NCI-H1092 (cell line): ENCODE results near the gene ZNF556.

ENCODE experiments used
- DNase-seq: peaks from one replicate; lab custom pipeline; 2025; lab: John Stamatoyannopoulos, UW

The ZNF556 gene

DNA sequence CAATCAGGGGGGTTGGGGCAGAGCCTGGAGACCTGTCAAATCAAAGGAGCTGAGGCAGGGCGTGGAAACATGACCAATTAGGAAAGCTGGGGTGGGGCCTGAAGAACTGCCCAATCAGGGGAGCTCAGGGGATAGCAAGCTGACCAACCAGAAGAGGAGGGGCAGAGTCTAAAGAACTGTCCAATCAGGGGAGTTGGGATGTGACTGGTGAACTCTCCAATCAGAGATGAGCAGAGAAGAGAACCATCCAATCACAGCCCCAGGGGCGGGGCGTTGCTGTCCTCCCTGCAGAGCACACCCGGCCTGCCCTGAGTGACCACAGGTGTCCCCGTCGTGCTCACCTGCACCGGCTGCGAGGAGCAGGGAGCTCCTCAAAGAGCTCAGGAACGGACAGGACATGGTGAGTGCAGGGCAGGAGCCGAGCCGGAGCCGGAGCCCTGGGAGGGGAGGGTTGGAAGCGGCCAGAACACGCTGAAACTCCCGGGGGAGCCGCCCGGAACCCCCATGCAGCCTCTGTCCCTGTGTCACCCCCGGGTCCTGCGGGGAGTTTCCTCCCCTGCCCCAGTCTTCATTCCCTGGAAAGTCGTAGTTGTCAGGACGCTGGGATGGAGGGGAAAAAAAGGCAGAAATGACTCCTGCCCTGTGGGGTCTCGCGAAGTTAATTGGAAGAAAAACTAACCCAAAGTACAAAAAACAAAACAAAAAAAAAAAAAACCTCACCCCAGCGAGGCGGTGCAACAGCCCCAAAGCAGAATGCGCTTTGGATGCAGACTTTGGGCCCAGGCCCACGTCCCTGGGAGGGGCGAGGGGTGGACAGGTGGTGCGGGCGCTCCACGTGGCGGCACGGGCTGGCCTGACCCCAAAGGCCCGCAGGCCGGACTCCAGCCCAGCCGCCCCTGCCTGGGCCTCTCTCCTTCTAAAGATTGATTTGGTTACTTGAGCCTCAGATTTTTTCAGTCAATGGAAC lies at the start of gene ZNF556:
ZNF556 (plus strand) TSS at position 311 of the 967 bp plus-strand sequence; CDS start at position 398, 87 bp downstream.
- peak; percentile 83 for DNase-seq

DNA sequence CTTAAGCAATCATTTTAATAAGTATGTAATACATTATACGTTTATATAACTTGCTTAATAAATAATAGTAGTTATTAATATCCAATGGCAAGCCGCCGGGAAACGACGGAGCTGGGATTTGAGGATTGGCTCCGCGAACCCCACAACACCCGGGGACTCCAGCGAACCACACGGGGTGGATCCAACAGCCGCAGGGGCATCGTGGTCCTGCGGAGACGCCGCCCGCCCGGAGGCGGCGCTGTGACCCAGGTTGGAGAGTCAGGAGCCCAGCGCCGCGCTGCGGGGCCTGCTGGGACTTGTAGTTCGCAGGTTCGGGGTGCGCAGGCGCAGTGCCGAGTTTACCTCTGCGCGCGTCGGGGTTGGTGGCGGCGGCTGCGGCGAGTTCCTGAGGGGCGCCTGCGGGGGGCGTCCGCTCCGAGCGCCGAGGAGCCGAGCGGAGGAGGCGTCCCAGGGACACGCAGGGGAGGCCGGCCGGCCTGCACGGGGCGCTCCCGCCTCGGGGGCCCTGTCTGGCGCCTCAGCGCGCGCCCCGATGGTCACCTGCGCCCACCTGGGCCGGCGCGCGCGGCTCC lies 47.5 kb upstream of the ZNF556 start, which contains the start of gene ZNF554:
ZNF554 (plus strand) TSS at position 329 of the 572 bp plus-strand sequence; CDS start at position 533, 204 bp downstream.
- peak; percentile 95 for DNase-seq

DNA sequence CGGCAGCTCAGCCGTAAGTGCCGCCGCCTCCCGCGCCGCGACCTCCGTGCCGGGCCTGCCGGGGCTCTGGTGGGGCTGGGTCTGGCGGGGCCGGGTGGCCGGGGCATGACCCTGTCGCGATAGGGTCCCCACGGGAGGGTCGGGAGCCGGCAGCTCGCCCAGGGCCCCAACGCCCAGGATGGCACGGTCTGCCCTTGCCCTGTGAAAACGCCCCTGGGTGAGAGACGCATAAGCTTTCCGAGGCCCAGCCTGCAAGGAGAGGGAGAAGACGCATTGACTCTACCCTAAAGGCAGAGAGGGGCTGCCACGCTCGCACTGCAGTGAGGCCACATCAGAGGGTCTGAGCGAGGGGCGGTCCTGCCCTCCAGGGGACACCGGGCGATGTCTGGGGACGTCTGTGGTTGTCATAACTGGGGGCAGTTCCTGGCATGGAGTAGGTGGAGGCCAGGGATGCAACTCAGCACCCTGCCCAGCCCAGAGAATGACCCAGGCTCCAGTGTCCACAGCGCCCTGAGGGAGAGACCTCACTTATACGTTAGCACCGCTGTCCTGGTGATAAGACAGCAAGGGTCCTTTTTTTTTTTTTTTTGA lies 46.9 kb upstream of the ZNF556 start:
- DNase-seq = peak; percentile 24

DNA sequence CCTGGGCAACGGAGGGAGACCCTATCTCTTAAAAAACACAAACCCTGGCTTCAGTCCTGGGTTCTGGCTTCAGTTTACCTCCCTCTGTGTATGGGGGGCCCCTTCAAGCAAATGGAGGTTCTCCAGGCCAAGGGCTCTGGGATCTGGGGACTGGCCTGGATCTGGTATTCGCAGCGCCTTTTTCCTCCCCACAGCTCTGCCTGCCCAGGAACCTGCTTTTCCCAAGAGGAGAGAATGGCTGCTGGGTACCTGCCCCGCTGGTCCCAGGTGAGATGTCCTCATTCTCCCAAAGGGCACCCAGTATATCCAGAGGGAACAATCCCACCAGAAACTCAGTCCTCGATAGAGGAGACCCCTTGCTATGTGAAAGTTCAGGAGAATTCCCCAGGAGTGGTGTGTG lies 44.3 kb upstream of the ZNF556 start:
- no peak for DNase-seq

DNA sequence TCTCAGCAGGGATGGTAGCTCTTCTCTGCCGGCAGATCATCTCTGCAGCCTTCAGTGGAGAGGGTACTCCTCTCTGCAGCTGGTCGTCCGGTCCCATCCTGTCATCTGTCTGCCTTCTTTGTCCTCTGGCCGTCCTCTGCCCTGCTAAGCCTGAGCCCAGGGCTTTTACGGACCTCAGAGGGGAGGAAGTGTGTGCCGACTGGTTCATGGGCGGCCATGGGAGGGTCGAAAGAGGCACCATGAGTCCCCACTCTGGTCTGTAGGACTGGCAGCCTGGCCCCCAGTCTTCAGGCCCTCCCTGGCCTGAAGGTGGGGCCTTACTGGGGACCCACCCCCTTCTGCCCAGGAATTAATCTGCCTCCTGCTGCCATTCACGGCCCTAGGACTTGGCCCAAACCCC lies 43.5 kb upstream of the ZNF556 start:
- DNase-seq = no peak

DNA sequence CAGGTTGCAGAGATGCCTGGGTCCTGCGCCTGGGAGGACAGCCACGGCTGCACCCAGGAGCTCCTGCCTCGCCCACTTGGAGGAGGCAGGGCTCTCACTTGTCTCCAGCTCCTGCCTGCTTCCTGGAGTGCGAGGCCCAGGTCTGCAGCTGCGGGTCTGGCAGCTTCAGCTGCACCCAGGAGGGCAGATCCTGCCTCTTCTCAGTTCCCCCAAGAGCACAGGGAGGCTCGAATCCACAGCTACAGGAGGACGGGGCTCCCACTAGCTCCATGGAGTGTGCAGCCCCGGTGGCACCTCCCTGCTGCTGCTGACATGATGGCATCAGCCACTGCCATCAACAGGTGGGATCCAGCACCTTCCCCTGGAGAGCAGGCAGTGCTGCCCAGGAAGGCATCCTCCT lies 43.0 kb upstream of the ZNF556 start:
- no peak for DNase-seq

DNA sequence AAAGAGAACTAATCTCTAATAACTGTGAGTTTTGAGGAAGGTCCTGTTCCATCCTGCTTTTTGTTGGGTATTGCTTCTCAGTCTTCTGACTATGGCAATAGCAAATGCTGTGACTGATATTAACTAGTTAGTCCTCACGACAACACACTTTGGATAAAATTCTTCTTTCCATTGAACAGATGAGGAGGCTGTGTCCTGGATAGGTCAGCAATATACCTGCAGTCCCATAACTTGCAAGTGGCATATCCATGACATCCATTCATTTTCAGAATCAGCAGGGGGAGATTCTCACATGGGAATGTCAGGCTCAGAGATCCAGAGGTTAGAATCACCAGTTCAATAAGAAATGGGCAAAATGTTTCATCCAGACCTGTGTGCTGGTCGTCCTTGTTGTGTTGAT lies 40.1 kb upstream of the ZNF556 start:
- DNase-seq = no peak

DNA sequence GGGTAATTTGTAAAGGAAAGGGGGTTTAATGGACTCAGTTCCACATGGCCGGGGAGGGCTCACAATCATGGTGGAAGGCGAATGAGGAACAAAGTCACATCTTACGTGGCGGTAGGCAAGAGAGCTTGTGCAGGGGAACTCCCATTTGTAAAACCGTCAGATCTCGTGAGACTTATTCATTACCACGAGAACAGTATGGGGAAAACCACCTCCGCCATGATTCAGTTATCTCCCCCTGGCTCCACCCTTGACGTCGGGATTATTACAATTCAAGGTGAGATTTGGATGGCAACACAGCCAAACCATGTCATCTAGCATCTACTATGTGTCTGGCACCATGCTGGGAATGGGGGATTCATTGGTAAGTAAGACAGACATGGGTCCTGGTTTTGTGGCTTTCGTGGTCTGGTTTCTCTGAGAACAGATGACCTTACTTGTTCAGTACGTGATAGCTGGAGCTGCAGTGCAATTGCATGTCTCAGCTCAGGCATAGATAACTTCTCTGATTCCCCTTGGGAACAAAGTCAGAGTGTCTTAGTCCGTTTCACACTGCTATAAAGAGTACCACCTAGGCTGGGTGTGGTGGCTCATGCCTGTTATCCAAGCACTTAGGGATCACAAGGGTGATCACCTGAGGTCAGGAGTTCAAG lies 39.2 kb upstream of the ZNF556 start:
- DNase-seq = no peak

DNA sequence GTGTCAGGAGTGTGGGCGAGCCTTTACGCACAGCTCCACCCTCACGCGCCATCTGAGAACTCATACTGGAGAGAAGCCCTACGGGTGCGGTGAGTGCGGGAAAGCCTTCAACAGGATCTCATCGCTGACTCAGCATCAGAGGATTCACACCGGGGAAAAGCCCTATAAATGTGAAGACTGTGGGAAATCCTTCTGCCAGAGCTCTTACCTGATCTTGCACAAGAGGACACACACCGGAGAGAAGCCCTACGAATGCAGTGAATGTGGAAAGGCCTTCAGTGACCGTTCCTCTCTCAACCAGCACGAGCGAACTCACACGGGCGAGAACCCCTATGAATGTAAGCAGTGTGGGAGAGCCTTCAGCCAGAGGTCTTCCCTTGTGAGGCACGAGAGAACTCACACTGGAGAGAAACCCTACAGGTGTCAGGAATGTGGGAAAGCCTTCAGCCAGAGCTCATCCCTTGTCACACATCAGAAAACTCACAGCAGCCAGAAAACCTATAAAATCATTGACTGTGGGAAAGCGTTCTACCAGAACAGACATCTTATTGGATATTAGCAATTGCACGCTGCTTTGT lies 32.8 kb upstream of the ZNF556 start:
- no peak for DNase-seq

DNA sequence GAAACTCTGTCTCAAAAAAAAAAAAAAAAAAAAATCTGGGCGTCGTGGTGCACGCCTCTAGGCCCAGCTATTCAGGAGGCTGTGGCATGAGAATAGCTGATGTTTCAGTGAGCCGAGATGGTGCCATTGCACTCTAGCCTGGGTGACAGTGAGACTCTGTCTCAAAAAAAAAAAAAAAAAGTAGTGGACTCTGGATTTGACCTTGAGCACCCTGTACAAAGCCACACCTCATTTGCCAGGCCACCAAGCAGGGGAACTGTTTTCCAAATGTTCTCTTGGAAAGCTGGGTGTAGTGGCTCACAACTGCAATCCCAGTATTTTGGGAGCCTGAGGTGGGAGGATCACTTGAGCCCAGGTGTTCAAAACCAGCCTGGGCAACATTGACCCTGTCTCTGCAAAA lies 29.7 kb upstream of the ZNF556 start:
- DNase-seq = no peak

DNA sequence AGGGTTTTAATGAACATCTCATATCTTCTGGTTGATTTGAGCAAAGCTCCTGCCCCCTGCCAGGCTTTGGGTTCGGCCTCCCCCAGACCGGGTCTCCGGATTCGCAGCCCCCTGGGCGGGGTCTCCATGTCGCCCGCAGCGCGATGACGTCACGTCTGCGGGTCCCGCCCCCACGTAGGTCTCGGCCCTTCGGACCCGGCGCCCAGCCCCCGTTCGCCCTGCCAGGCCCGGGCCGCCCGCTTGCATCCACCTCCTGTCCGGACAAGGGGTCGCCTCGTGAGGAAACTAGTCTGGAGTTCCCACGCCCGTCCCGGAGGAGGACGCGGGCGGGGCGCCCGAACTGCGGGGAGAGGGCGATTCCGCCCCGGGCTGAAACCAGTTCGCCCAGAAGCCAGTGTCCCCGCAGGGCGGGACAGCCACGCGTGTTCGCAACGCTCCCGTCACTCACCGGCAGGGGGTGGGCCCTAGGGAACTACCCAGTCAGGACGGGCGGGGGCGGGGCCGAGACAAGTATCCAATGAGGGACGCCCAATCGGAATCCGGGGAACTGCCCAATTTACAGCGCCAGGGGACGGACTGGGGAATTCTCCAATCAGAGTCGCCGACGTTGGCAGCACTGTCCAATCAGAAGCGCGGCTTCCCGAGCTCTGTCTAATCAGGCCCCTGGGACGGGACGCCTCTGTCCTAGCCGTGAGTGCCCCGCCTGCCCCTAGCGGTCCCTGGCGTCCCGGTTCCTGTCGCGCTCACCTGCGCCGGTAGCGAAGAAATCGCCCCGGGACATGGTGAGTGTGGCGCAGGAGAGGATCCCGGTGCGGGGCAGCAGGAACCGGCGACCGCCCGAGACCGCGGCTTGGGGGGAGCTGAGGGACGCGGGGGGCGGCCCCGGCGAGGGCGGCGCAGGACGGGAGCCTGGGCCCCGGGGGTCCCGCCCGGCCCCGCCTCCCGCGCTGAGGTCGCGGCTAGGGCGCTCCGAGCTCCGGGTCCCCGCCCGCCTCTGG lies 26.0 kb upstream of the ZNF556 start, which contains the start of gene ZNF555:
ZNF555 (plus strand) TSS at position 682 of the 998 bp plus-strand sequence; CDS start at position 780, 98 bp downstream.
- DNase-seq = peak; percentile 98

DNA sequence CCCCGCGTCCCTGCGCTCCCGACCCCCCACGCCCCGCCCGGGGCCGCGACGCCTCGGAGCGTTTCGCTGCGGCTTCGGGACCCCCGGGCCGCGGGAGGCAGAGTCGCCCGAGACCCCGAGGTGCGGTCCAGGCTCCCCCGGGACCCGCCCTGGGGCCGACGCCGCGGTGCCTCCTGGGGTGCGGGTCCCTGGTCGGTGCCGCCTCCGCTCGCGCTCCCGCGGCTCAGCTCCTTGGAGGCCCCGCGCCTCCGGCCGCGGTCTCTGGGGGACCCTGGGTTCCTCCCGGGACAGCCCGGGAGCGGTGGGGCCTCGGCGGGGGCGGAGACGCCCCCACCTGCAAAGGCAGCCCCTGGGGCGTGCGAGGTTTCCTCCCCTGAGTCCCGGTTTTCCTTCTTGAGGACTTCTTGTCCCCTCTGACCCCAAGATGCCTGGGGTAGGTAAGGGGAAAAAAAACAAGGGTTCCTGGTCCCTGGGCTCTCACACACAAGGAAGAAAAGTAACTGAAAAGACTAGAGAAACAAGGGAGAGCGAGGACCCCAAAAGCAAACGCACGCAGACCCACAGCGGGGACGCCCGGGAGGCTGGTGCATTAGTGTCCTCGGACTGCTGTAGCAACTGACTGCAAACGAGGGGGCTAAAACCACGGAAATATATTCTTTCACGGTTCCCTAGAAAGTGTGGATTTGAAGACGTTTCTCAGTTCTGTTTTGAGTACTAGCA lies 25.1 kb upstream of the ZNF556 start:
- DNase-seq = no peak

DNA sequence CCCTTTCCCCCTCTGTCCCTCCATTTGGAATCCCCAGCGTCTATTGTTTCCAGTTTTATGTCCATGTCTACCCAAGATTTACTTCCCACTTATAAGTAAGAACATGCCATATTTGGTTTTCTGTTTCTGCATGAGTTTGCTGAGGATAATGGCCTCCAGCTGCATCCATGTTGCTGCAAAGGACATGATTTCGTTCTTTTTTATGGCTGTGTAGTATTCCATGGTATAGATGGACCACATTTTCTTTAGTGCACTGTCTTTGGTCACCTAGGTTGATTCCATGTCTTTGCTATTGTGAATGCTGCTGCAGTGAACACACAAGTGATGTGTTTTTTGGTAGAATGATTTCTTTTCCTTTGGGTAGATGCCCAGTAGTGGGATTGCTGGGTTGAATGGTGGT lies 22.0 kb upstream of the ZNF556 start:
- no peak for DNase-seq

DNA sequence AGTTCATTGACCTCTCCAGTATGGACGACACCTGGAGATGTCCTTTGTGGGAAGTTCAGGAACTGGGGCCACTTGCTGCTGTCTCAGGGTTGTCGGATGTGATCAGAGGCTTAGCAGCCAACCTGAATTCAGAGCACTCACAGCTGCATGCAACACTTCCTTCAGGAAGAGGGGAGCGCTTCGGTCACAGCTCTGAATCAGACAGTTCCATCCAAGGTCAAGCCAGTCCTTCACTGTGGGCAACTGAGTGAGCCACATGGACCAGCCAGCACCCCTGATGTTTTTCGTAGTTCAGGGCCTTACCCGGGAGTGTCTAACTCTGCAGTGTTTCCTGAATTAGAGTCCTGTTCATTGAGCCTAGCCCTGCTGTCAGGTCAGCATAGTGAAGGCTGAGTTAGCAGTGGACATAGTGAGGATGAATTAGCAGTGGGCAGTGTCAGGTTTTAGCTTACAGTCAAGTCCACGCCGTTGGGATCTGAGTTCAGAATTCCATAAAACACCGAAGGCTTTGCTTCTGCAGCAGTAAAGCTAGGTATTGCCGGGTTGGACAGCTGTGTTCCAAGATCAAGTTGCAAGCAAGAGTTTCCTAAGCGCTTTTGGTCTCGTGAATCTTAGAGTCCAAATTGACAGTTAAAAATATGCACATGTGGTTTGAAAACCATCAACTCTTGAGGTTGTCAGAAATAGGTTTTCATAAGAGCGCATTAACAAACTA lies 20.8 kb upstream of the ZNF556 start:
- DNase-seq = no peak

DNA sequence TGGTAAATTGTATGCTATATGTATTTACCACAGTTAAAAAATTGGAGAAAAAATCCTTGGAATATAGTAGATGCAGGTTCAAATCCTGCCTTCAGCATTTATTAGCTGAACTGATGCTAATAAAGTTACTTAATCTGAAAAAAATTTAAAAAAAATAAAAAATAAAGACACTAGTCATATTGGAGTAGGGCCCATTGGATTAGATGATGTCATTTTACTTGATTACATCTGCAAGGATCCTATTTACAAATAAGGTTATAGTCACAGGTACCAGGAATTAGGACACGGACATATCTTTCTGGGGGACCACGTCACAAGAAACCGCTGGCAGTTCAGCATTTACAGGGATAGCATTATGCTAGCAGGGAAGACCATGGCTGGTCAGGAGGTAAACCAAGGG lies 19.6 kb upstream of the ZNF556 start:
- no peak for DNase-seq

DNA sequence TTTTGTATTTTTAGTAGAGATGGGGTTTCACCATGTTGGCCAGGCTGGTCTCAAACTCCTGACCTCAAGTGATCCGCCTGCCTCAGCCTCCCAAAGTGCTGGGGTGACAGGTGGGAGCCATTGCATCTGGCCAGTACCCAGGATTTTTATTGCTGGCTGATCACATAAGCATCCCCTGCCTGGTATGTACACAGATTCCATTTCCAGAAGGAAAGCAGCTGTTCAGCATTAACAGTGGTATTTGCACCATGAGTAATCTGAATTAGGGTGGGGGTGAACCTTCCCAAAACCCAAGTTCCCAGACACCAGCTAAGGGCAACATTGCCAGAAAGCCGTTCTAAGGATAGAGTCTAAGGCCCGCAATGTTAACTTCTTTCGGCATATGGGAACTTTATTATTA lies 18.5 kb upstream of the ZNF556 start:
- no peak for DNase-seq

DNA sequence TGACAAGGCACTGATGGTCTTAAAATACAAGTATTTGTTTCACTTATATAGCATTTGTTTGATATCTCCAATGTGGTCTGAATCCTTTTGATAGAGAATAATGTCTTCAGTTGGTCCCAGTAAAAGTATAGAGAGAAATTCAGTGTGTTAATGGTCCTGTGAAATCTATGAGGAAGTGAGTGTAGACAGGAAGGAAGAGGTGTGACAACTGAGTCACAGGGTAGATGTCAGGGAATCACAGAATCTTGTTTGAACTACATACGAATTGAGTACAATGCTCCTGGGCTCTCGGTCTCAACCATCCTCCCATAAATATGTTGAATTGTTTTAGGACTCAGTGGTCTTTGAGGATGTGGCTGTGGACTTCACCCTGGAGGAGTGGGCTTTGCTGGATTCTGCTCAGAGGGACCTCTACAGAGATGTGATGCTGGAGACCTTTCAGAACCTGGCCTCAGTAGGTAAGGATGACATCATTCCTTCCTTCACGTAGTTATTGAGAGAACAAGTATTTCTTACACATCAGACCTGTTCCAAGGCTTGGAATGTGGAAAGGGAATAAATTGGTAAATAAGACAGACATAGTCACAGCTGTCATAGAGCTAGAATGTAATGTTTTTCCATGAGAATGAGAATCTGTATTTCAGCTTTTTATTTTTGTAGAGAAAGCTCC lies 16.7 kb upstream of the ZNF556 start:
- no peak for DNase-seq

DNA sequence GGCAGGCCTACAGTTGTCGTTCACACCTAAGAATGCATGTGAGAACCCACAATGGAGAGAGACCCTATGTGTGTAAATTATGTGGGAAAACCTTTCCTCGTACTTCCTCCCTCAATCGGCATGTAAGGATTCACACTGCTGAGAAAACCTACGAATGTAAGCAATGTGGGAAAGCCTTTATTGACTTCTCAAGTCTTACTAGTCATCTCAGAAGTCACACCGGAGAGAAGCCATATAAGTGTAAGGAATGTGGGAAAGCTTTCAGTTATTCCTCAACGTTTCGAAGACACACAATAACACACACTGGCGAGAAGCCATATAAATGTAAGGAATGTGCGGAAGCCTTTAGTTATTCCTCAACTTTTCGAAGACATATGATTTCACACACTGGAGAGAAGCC lies 14.5 kb upstream of the ZNF556 start:
- no peak for DNase-seq
